Embryonic facial prominence (tissue), 1 donor: ENCODE data around the gene PDCL3.
A peak's percentile ranks its signal among the peaks of the same experiment; 100 is the strongest.

Experiments used
- DNase-seq: peaks from one replicate; pipeline ENCODE4 v3.0.0-alpha.2; 2016; ENCODE audit errors: extremely low spot score

The PDCL3 gene

DNA sequence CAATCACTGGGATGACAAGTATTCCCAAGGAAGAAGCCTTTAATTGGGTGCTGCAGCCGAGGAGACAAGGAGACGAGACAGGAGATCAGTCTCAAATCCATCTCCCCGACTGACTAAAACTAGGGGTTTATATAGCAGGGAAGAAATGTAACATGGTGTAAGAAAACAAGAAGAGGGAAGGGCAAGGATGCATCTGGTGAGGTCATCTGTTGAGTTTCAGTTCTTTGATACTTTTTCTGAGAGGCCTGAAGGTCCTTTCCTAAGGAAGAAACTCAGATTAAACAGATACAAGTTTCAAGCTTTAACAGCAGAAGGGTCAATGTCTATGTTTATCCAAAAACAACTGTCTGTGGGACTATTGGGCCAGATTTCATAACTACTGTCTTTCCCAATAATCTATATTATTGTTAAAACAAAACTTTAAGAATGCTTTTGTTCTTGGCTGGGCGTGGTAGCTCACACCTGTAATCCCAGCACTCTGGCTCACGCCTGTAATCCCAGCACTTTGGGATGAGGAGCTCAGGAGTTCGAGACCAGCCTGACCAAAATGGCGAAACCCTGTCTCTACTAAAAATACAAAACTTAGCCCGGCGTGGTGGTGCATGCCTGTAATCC lies 2.5 kb upstream of the PDCL3 start:
- DNase-seq, result no peak

DNA sequence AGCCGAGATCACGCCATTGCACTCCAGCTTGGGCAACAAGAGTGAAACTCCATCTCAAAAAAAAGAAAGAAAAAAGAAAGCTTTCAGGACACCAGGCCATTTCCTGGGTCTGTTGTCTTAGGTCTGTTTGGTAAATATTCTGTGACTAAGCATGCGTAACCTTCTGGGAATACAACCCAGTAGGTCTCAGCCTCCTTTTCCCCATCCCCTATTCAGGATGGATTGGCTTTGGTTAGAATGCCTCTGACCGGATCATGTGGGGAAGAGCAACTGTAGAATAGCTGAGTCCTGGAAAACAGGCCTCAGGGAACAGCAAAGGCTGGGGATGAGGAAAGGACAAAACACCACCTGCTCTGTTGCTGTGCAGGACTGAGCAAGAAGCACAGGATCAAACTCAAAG lies 1.6 kb upstream of the PDCL3 start:
- no peak for DNase-seq

DNA sequence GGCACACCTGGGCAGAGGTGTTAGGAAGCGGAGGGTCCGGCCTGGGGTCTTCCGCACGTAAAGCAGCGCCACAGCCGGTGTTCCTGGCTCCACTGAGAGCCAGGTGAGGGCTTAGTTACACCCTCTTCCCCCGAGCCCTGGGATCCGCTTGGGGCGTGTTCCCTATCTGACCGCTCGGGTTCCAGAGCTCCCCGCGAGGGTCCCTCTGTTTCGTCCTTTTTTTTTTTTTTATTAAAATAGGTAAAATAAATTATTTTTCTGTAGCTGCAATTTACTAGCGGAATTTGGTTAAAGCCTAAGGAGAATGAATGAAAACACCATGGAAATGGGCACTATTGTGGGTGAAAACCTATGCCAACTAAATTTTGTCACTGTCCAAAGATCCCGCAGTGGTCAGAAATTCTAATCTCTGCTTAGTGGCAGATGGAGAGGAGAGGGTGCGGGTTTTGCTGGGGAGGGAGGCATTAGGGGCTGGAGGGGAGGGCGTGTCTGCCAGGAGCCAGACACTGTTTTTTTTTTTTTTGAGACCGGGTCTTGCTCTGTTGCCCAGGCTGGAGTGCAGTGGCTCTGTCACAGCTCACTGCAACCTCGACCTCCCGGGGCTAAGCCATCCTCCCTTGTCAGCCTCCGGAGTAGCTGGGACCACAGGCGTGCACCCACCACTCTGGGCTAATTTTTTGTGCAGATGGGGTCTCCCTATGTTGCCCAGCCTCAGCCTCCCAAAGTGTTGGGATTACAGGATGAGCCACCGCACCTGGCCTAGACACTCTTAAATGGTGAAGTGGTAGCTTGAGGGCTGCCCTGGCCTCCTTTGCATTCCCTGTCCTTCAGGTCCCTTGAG lies 834 bp downstream of the PDCL3 start:
- no peak for DNase-seq

DNA sequence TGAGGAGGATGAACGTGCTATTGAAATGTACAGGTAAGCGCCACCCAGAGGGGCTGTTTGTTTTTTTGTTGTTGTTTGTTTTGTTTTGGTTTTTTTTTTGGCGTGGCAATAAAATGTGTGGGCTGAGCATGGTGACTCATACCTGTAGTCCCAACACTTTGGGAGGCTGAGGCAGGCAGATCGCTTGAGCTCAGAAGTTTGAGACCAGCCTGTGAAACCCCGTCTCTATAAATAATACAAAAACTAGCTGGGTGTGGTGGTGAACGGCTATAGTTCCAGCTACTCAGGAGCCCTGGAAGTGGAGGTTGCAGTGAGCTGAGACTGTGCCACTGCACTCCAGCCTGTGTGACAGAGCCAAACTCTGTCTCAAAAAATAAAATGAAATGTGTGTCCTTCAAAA lies 6.2 kb downstream of the PDCL3 start:
- no peak for DNase-seq

DNA sequence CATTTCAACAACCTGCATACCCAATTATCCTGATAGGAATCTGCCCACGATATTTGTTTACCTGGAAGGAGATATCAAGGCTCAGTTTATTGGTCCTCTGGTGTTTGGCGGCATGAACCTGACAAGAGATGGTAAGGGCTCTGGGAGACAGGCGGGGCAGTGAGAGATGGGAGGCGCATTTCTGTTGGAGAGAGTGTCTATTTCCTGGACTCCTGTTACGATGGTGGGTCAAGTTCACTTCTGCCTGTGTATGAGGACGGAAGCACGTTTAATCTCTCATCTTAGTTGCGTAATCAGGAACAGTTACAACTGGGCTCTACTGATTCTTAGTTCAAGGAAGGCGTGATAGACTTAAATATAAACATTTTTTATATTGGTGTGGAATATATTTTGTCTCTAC lies 8.9 kb downstream of the PDCL3 start:
- DNase-seq, result no peak

DNA sequence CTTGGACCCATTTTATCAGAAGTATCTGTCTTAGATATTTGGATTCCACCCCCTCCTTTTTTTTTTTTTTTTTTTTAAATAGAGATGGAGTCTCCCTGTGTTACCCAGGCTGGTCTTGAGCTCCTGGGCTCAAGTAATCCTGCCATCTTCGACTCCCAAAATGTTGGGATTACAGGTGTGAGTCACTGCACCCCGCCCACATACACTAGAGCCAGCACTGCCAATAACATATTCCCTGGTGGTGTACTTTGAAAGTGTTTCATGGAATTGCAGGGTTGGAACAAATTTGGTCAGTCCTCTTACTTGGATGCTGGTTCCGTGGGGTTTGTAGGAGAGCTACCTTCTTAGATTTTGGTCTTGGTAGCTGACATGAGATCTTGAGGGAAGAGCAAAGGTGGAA lies 15.0 kb downstream of the PDCL3 start:
- no peak for DNase-seq

DNA sequence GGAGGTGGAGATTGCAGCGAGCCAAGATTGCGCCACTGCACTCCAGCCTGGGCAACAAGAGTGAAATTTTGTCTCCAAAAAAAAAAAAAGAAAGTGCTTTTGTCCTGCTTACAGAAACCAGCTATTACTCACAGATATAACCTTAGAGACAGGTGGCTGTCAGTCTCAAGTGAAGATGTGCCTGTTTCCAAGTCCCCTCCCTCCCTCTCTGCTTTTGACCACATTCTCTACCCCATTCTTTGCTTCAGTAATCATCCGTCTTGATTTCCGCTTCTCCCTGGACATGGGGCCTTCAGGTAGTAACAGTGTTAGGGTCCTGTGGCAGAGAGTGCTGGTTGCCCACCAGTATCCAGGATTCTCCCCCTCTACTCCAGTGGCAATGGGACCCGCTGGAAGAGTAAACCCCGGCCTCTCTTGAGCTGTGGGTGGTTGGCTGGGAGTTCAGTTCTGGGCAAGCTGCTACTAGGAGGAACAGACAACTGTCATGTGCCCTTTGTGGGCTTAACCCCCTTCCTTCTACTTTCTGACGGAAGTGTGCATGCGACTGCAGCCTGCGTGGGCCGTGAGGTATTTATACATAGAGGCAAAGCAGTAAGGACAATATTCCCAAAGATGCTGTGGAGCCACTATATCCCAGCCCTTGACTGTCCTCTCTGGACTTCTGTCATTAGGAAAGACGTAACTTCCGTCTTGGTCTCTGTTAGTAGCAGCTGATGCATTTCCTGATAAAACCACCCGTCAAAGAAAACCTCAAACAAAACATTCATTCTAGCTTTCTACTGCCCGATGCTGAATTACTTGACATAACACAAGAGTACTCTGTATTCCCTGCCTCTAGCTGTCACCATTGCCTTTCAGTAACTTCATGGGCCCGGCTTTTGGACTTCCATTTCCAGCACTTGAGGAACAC lies 17.8 kb downstream of the PDCL3 start:
- no peak for DNase-seq

DNA sequence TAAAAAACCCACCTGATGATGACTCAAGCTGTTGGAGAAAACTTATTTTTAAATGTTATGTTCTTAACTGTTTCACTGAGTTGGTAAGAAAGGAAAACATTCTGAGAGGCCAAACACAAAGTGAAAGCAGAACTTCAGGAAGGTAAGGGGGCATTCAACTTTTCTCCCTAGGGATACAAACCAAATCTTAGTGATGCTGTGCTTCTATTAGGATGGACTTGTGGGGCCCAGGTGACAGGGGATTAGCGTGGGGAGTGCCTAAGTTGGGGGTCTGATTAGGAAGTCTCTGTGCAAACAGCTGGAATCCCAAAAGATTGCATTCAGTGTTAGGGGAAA lies 18.5 kb downstream of the PDCL3 start:
- no peak for DNase-seq

DNA sequence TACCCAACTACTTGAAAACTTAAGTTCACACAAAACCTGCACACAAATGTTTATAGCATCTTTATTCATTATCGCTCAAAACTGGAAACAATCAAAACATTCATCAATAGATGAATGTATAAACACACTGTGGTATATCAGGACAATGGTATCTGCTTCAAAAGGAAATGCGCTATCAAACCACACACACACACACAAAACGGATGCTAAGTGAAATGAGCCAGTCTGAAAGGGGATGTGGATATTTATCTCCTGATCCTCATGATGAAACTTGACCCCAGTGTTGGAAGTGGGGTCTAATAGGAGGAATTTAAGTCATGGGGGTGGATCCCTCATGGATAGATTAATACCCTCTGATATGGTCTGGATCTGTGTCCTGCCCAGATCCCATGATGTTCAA lies 22.0 kb downstream of the PDCL3 start:
- no peak for DNase-seq

DNA sequence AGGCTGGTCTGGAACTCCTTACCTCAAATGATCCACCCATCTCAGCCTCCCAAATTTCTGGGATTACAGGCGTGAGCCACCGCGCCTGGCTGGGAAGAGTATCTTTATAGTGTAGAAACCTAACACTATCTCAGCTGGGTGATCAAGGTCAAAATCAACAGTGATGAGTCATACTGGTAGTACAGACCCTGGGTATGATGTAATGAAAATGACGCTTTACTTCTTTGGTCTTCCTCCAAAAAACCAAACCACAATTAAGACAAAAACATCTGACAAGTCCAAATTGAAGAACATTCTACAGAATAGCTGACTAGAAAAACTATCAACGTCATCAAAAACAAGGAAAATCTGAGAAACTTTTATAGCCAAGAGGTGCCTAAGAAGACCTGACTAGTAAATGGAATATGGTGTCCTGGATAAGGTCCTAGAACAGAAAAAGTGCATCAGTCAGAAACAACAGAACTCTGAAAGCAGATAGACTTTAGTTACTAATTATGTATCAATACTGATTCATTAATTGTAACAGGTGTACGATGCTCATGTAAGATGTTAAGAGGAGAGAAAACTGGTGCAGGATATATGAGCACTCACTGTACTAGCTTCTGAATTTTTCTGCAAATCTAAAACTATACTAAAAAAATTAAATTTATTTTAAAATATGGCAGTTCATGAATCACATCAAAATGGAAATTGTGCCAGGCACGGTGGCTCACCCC lies 25.4 kb downstream of the PDCL3 start:
- no peak for DNase-seq

DNA sequence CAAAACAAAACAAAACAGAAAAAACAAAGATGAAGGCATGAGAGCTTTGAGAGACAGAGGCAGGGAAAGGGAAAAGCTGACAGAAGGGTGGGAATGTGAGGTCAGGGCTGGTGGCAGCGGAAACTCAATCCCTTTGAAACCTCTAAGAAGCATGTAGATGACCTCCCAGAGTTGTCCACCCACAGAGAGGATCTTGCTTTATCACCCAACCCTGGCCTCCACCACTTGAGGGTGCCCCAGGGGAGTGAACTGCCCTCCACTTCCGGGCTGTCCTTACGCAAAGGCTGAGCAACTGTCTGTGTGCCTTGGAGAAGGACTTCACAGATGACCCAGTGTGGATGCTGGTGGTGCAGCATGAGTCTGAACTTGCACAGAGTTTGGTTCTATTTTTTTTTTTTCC lies 26.7 kb downstream of the PDCL3 start:
- no peak for DNase-seq

DNA sequence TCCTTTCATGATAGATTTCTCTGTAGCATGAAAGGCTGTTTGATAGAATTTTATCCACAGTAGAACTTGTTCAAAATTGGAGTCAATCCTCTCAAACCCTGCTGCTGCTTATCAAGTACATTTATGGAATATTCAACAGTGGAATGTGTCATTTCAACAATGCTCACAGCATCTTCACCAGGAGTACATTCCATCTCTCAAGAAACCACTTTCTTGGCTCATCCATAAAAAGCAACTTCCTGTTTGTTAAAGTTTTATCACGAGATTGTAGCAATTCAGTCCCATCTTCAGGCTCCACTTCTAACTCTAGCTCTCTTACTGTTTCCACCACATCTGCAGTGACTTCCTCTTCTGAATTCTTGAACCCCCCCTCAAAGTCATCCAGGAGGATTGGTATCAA lies 29.4 kb downstream of the PDCL3 start:
- DNase-seq, result no peak

DNA sequence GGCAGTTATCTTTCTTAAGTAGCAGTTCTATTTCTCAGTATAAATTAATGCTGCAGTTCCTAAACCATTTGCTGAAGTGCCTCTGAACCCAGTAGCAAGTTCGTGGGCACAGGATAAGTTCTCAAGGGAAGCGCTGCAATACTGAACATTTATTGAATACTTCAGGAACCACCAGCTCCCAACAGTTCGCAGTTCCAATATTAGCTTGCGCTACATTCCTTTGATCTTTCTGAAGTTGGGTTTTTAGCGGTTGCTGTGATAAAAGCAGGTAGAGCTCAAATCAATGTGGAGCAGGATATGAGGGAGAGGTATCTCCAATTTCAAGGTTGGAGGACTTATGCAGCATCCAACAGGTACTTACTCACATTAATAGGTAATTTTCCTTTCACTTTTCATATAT lies 33.7 kb downstream of the PDCL3 start:
- no peak for DNase-seq

DNA sequence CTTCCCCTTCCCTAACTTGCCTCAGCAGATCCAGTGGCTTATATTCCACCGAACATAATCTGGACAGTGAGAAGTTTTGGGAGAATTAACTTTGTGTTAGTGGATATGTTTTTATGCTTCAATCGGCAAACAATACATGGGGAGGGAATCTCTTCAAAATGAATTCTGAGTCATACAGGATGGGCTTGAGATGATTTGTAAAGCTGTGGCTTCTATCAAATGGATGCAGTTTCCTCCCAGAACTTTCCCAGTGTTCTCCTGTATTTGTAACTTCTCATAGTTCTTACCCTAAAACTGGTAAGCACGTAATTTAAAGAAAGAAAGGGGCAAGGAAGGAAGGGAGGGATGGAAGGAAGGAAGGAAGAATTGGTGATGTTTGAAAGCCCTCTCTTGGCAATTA lies 36.8 kb downstream of the PDCL3 start:
- DNase-seq, result no peak

DNA sequence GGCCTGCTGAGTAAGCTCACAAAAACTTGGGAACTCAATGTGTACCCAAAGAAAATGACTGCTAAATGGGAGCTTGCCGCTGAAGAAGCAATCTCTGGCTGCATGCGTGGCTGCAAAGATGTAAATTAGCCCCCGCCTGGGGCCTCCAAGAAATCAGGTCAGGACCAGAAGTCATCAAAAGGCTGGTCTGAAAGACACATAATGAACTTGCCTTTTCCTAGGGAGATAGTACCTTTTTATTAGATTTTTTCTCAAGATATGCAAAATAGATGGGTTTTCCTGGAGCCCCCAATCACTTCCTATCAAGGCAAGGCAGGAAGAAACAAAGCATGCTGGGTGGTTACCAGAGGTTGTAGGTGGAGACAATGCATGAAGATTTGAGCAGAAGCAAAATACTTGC lies 38.9 kb downstream of the PDCL3 start:
- no peak for DNase-seq

DNA sequence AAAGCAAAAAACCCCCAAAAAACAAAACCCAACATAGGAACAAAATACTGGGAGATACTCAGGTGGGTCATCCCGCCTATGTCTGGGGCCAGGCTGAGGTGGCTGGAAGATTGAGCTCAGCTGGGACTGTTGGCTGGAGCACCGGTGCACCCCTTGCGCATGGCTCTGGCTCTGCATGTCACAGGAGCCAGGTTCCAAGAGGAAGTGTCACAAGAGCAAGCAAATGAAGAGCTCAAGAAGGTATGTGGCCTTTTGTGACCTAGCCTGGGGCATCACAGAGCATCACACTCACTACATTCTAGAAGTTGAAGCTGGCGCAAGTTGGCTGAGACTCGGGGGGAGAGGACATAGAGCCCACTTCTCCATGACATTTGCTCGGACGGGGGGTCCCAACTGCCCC lies 40.6 kb downstream of the PDCL3 start:
- DNase-seq, result no peak

DNA sequence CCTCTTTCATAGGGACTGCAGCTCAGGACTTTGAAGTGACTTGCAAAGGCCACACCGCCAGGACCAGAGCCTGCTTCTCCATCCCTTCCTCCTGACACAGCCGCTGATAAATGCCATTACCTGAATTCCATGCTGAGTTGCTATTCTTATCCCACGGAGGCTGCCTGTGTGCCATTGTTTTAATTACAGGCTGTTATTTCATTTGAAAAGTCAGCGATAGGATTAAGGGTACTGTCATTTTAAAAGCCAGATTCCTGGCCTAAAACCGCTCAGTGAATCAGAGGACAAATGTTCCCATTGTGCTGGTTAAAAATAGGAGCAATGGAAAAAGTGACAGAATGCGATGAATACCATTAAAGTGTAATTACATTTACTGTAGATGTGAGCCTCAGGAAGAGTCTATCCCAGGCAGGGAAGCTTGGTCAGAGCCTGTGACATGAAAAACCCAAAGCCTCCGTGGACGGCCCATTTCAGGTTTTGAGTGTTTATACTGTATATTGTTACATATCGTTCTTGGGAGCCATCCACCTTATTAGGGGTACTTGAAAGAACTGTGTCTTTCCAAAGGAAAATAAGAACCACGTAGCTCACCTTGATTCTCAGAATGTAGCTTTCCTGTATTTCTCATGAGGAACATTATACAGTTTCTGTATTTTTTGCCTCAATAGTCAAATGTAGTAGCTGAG lies 41.3 kb downstream of the PDCL3 start:
- no peak for DNase-seq

DNA sequence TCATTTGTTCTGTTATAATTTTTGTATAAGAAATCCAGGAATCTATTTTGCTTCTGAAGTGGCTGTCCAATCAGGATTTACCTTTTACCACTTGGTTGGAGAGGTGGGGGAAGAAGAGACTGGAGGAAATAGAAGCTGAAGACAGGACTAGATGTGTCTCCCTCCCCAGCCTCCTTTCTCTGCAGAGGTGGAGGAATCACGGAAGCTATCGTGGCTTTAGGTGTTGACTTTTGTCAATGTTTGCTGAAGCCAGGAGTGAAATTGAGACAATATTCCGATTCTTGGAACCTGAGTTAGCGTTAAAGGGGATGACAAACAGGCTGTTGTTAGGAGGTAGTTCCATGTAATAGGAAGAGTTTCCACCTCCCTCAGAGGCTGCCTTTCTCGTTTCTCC lies 43.5 kb downstream of the PDCL3 start:
- DNase-seq, result no peak

DNA sequence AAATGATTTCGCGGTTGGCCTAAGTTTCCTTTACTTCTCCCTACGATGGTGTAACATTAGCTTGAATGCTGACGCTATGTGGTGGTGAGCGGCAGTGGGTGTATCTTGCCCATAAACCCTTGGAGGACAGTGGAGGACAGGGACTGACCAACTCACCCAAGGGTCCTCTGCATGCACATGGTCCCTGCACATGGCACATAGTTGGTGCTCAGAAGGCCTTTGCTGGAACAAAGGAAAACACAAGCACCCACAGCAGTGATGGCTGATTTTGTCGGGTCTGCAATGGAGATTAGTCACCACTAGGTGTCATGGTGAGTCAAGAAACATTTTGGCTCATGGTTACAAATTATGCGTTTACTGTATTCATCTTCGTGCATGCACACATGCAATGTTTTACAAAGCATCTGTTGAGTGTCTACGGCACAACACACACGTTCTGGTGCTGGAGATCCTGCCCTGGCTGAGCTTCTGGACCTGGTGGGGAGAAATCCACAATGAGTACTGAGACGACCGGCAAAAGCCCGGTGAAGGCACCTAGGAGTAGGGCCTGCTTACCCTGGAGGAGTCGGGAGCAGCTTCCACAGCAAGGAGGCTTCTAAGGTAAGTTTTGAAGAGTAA lies 44.0 kb downstream of the PDCL3 start:
- no peak for DNase-seq

DNA sequence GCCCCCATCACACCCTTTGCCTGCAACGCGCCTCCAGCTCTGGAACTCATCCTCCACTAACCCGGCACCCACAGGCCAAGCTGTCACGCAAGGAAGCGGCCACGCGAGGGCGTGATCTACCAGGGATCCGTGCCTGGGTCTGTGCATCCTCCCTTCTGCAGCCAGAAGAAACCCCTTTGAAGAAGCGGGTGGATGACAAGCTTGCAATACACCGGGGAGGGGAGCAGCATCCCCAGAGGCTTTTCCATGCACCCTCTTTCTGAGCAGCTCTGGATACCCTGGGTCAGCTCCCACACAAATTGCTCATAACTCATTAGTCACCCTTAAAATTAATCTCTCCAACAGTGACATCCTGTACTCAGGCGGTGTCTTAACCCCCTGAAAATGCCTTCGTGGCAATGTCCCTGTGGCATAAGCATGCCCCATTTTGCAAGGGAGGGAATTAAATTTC lies 47.6 kb downstream of the PDCL3 start:
- peak; percentile 27 for DNase-seq
